Head of caudate nucleus (tissue), 42 donors: ENCODE results near the gene SPEM1.

Source experiments
- DNase-seq, 42 donors: peaks; one replicate each; pipeline versions ENCODE4 v3.0.0 to v3.0.0-alpha.2; 2020 to 2021; ENCODE audit warnings: mixed read lengths in 7 of 42
- intact Hi-C: fragments of 100-400 bp; cut with DNase I; formaldehyde crosslinking; loops from one replicate; pipeline ENCODE4 v1.15.0; 2022

Gene SPEM1

GRCh38 chr17:7419819-7420610 lies at the start of gene SPEM1:
Gene SPEM1, plus strand, starts transcription at chr17:7420324. Its CDS starts 61 bp downstream, at chr17:7420385.
- intact Hi-C loops, result no loop called here
- no peak for DNase-seq

- DNase-seq, result no peak
- intact Hi-C loops, result no loop called here
These were observed 49.3 kb upstream of the SPEM1 start for GRCh38 chr17:7370853-7371252.

- intact Hi-C loops, result no loop called here
- DNase-seq, result no peak
These were observed 45.8 kb upstream of the SPEM1 start for GRCh38 chr17:7374353-7374752.

- intact Hi-C loops, result no loop called here
These were observed 41.0 kb upstream of the SPEM1 start for GRCh38 chr17:7379134-7379533.

GRCh38 chr17:7380321-7380720 lies 39.8 kb upstream of the SPEM1 start:
- intact Hi-C loops, result no loop called here
- DNase-seq, result peak in 4 of 42 donors; percentile 8 to 37 (median 28)

More at GRCh38 chr17:7379134-7379533, 41.0 kb upstream of the SPEM1 start:
- DNase-seq, result no peak

GRCh38 chr17:7380855-7381683 lies 39.1 kb upstream of the SPEM1 start, which contains the start of gene TNK1:
Gene TNK1, plus strand, starts transcription at chr17:7381089. Its CDS starts 1,838 bp downstream, at chr17:7382927.
- DNase-seq, result no peak
- intact Hi-C loops, result no loop called here

- DNase-seq, result no peak
- intact Hi-C loops, result no loop called here
These were observed 37.2 kb upstream of the SPEM1 start for GRCh38 chr17:7382901-7383300.

- intact Hi-C loops, result no loop called here
- no peak for DNase-seq
These were observed 36.8 kb upstream of the SPEM1 start for GRCh38 chr17:7383371-7383741.

GRCh38 chr17:7383742-7384488 lies 36.2 kb upstream of the SPEM1 start:
- intact Hi-C loops, result no loop called here
- peak in 41 of 42 donors; percentile 48 to 87 (median 72) for DNase-seq

GRCh38 chr17:7384489-7385081 lies 35.5 kb upstream of the SPEM1 start:
- intact Hi-C loops, result no loop called here
- peak in 16 of 42 donors; percentile 8 to 84 (median 39) for DNase-seq

- intact Hi-C loops, result no loop called here
- no peak for DNase-seq
These were observed 31.3 kb upstream of the SPEM1 start for GRCh38 chr17:7388856-7389255.

- no peak for DNase-seq
- intact Hi-C loops, result loop anchor here (5.0 kb wide), 1 partner anchor 38 kb away; the partner anchor contains the start of gene KCTD11
These were observed 29.9 kb upstream of the SPEM1 start for GRCh38 chr17:7389924-7390910.

- intact Hi-C loops, result loop anchor here (5.0 kb wide), 1 partner anchor 39 kb away; the partner anchor contains the start of gene KCTD11
- DNase-seq, result no peak
These were observed 28.8 kb upstream of the SPEM1 start for GRCh38 chr17:7391307-7391706.

GRCh38 chr17:7392696-7393612 lies 27.2 kb upstream of the SPEM1 start:
- DNase-seq, result no peak
- intact Hi-C loops, result loop anchor here (5.0 kb wide), 1 partner anchor 41 kb away; the partner anchor contains the start of gene KCTD11

- intact Hi-C loops, result loop anchor here (5.0 kb wide), 1 partner anchor 42 kb away; the partner anchor contains the start of gene KCTD11
- no peak for DNase-seq
These were observed 26.3 kb upstream of the SPEM1 start for GRCh38 chr17:7393613-7394451.
